Heart left ventricle (tissue), 16 donors: ENCODE data around the gene IRF2BPL. TPM values are rescaled to one million over a fixed set of nuclear protein-coding genes. Genes with fewer than 3 reads are reported as not detected.

ENCODE experiments used
- ATAC-seq, 4 donors: fragments of 200-7000 bp; cut with Tn5 transposase; one replicate each; pipeline ENCODE4 v1.9.1; 2020 to 2022; ENCODE audit warnings: moderate library complexity in 4 of 4, mild to moderate bottlenecking in 3 of 4, moderate number of reproducible peaks in 1 of 4
- DNase-seq, 5 donors: peaks; one replicate each; pipeline ENCODE4 v3.0.0-alpha.2; 2020
- H3K27ac ChIP-seq, 12 donors: fragments of 200-600 bp; sonication (generic) in 4 of 12; one replicate each; pipeline versions ENCODE4 v1.5.0 to v1.8.0; 2016 to 2022; ENCODE audit warnings: mild to moderate bottlenecking in 2 of 12
- H3K27me3 ChIP-seq, 9 donors: fragments of 200-600 bp; sonication (generic) in 2 of 9; one replicate each; pipeline versions ENCODE4 v1.5.1 to v1.8.0; 2016 to 2022; ENCODE audit warnings: mild to moderate bottlenecking in 3 of 9
- H3K36me3 ChIP-seq, 9 donors: fragments of 200-600 bp; sonication (generic) in 2 of 9; one replicate each; pipeline versions ENCODE4 v1.5.0 to v1.8.0; 2018 to 2022; ENCODE audit warnings: mild to moderate bottlenecking in 2 of 9
- H3K4me1 ChIP-seq, 12 donors: fragments of 200-600 bp; sonication (generic) in 4 of 12; one replicate each; pipeline versions ENCODE4 v1.5.0 to v1.8.0; 2016 to 2022; ENCODE audit warnings: mild to moderate bottlenecking in 3 of 12
- H3K4me3 ChIP-seq, 12 donors: fragments of 200-600 bp; sonication (generic) in 4 of 12; one replicate each; pipeline versions ENCODE4 v1.5.0 to v1.8.0; 2017 to 2022; ENCODE audit warnings: mild to moderate bottlenecking in 9 of 12, moderate library complexity in 4 of 12
- H3K9me3 ChIP-seq, 12 donors: fragments of 200-600 bp; sonication (generic) in 4 of 12; one replicate each; pipeline versions ENCODE4 v1.5.0 to v1.8.0; 2016 to 2022; ENCODE audit warnings: mild to moderate bottlenecking in 1 of 12
- POLR2A ChIP-seq, 2 donors: fragments of 450-650 bp; IDR thresholded peaks; one replicate each; pipeline ENCODE4 v1.6.1; 2017; ENCODE audit warnings: antibody characterized with exemption in 2 of 2, mild to moderate bottlenecking in 2 of 2, moderate library complexity in 2 of 2
- WGBS, 4 donors: extraction: QIAGEN DNeasy Blood & Tissue Kit in 2 of 4; methylation state at CpG; one replicate each; pipeline versions ENCODE4 v1.1.5 to v1.1.7; 2013 to 2018; 5-methylcytosine and 5-hydroxymethylcytosine counted together
- intact Hi-C, 10 donors: fragments of 100-400 bp; cut with DNase I; formaldehyde crosslinking; loops; one replicate each; pipeline versions ENCODE4 v1.11.1 to v1.14.2; 2022
- polyA plus RNA-seq, 2 donors: library from polyadenylated mRNA; stranded (reverse); fragments of 200-250 nt; gene quantifications; one replicate each; pipeline ENCODE4 v1.2.3, GENCODE V29; 2013
- total RNA-seq, 9 donors: library from RNA; depleted of rRNA in 2 of 9; stranded (reverse); fragments of >200 nt in 2 of 9; fragmentation: NEBNext Ultra II Directional in 3 of 9; extraction: Animal tissue kit (Norgen Biotek cat#: 25700) in 3 of 9; gene quantifications; one replicate each; pipeline versions ENCODE4 v1.1.0 to v1.2.4, GENCODE V29; 2016 to 2023
- TF ChIP-seq, protein P1 (sequence below), 12 donors: fragments of 200-600 bp; sonication (generic) in 4 of 12; IDR thresholded peaks; one replicate each; pipeline versions ENCODE4 v1.5.0 to v1.8.0; 2018 to 2022; ENCODE audit warnings: antibody characterized with exemption in 12 of 12, mild to moderate bottlenecking in 5 of 12
- donor health status: ischemic (EF 13 %, LVEDD 7.1; RV severe dilation, severe dysfunction).
- donor health status: healthy with polysubstance abuse.
- donor health status: DM: no; HTN: yes; CAD: no.
- donor health status: DM: no; HTN: no; CAD: no.
- donor health status: ischemic (EF 25% LVEDD 6.9; RV normal size, moderate dysfunction).
- donor health status: ischemic (EF 25% LVEDD 5.7; RV mildly dilated, moderate dysfunction).
- donor health status: healthy.
- donor health status: DM: yes; HTN: yes; CAD: no.
- donor health status: ischemic (EF 35%, LVEDD 5.7; RV mildly dilated, moderate dysfunction).
- donor health status: nonischemic (EF 11% LVEDD 7.7; RV severe dilation, severe dysfunction).
- donor health status: DM: yes; HTN: yes; CAD: no.
- donor health status: PGD.
- donor health status: ischemic (EF 29% LVEDD 5.4; RV normal size, mild dysfunction).
- donor health status: nonischemic (EF 23%, LVEDD 6.1; RV moderate dilation, normal function).

The IRF2BPL gene
- total and polyA plus RNA-seq, 11 donors = 7.5 to 59.2 (median 36.2) TPM

DNA sequence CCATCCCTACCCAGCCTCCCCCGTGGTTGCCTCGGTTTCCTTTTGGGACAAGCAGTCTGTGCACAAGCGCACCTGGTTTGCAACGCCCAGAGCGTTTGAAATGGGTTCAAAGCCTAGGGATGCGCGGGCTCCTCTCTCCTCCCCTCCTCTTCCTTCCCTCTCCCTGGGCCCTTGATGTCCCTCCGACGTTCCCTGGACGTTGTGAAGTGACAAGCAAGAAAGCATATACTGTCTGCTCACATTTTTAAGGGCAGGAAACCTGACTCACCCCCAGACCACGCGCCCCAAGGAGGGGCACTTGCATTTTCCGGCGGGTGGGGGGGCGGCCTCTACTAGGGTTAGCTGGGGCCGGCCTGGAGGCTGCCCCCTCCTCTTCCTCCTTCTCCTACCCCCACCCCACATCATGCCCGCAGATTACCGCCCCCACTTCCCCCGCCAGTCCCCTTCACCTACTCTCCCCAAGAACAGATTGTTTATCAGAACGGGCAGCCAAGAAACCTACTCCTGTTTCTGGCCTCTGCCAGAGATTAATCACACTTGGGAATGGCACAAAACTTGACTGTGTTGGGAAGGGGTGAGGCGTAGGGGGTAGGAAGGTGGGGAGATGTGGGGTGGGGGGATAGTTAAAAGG lies 9.5 kb upstream of the IRF2BPL start:
- Histone ChIP-seq H3K4me3 (peak overlapping the region in 1 of 12 donors; percentile 23), H3K4me1 (peaks cover 38 to 97% (median 73%) of the 10 kb centered on the region in 12 donors), H3K36me3 (no peaks in the 10 kb centered on the region), H3K9me3 (no peaks in the 10 kb centered on the region), H3K27ac (peak overlapping the region in 11 of 12 donors; percentile 41 to 99 (median 97)), H3K27me3 (no peaks in the 10 kb centered on the region)
- peak in 2 of 5 donors; percentile 24 to 39 for DNase-seq
- no peak for TF ChIP-seq POLR2A (IDR thresholded peaks at IDR 0.05)
- TF ChIP-seq, protein P1, sequence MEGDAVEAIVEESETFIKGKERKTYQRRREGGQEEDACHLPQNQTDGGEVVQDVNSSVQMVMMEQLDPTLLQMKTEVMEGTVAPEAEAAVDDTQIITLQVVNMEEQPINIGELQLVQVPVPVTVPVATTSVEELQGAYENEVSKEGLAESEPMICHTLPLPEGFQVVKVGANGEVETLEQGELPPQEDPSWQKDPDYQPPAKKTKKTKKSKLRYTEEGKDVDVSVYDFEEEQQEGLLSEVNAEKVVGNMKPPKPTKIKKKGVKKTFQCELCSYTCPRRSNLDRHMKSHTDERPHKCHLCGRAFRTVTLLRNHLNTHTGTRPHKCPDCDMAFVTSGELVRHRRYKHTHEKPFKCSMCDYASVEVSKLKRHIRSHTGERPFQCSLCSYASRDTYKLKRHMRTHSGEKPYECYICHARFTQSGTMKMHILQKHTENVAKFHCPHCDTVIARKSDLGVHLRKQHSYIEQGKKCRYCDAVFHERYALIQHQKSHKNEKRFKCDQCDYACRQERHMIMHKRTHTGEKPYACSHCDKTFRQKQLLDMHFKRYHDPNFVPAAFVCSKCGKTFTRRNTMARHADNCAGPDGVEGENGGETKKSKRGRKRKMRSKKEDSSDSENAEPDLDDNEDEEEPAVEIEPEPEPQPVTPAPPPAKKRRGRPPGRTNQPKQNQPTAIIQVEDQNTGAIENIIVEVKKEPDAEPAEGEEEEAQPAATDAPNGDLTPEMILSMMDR (IDR thresholded peaks at IDR 0.05) = no peak
- WGBS, 4 donors = 32 to 47% (median 38%) methylated on average over 21 of the region's 21 CpGs
- intact Hi-C loops = no loop called here
- no peak for ATAC-seq

DNA sequence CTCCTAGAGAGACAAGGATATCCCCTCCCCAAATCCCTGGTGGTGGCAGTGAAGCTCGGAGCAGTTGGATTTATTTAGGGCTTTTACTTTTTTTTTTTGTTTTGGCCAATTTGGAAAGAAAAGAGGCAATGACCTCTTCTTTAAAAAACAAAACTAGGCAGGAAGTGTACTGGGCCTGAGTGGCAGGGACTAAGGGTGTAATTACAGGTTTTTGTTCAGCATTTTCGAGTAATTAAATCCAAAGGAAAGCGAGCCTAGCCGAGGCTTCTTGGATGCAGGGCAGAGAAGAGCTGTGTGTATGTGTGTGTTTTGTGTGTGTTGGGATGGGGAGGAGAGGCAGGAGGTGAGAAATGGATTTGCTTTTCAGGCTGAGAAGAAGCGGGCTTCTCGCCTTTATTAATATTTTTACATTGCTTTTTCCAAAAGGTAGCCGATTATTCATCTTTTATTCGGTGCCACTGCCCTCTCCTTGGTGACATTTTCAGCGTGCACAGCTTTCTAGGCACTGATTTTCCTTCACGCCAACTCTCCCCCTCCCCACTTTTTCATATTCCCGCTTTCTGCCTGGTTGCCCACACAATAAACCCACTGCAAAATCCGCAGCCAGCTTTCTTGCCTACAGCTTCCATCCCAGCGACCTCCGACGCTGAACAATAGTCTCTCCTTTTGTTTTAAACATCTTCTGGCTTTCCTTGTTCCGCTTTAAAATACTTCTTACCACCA lies 8.9 kb upstream of the IRF2BPL start:
- Histone ChIP-seq H3K27me3 (no peaks in the 10 kb centered on the region), H3K27ac (peak overlapping the region in 11 of 12 donors; percentile 41 to 99 (median 97)), H3K9me3 (no peaks in the 10 kb centered on the region), H3K4me1 (peaks cover 35 to 97% (median 71%) of the 10 kb centered on the region in 12 donors), H3K4me3 (peak overlapping the region in 1 of 12 donors; percentile 23), H3K36me3 (no peaks in the 10 kb centered on the region)
- intact Hi-C loops = no loop called here
- WGBS, 4 donors = 65 to 77% (median 70%) methylated on average over 16 of the region's 16 CpGs
- ATAC-seq (no peak), DNase-seq (no peak)
- TF ChIP-seq, protein P1 (IDR thresholded peaks at IDR 0.05) = no peak
- TF ChIP-seq POLR2A (IDR thresholded peaks at IDR 0.05) = no peak

DNA sequence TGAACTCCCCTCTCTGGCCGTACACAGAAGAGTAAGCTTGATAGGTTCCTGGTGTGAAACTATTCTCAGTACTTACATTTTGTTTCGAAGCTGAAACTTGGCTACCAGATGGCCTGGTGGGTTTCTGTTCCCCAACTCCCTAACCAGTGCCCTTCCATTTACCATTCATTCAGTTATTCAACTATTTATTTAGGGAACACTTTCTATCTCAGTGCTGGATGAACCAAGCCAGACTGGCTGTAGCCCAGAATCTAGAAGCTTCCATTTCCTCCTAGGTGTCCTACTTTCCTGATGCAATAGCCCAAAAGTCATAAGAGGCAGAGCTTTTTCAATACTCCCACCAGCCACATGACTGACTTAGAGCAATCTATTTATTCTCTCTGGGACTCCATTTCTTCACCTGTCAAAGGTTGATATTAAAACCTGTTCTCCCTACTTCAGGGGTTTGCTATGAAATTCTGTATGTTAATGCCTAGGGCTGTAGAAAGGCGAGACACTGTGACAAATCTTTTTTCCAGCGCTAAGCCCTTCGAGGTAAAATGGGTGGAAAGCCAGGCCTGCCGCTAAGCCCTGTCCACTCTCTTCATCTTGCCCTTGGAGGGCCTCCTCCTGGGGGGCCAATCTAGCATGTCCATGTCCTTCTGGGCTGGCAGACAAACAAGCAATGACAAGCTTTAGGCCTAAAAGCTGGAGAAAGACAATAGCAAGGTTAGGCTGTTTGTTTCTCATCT lies 8.1 kb upstream of the IRF2BPL start:
- intact Hi-C loops = no loop called here
- Histone ChIP-seq H3K4me1 (peaks cover 39 to 97% (median 72%) of the 10 kb centered on the region in 12 donors), H3K27me3 (no peaks in the 10 kb centered on the region), H3K27ac (peak overlapping the region in 11 of 12 donors; percentile 22 to 99 (median 97)), H3K4me3 (no peak overlapping the region), H3K9me3 (no peaks in the 10 kb centered on the region), H3K36me3 (no peaks in the 10 kb centered on the region)
- TF ChIP-seq, protein P1 (IDR thresholded peaks at IDR 0.05) = no peak
- TF ChIP-seq POLR2A (IDR thresholded peaks at IDR 0.05) = no peak
- 75 to 78% (median 76%) methylated on average over 6 of the region's 6 CpGs for WGBS, 4 donors
- DNase-seq (no peak), ATAC-seq (no peak)

DNA sequence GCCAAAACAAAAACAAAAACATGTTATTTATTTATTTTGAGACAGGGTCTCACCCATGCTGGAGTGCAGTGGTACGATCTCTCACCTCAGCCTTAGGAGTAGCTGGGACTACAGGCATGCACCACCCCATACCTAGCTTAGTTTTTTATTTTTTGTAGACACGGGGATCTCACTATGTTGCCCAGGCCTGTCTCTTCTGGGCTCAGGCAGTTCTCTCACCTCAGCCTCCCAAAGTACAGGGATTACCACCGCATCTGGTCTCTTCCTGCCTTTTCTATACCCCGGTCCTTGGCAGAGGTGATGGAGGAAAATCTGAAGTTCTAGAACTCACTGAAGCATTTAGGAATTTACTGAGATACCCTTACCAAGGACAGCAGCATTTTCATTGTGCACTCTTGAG lies 6.8 kb upstream of the IRF2BPL start:
- Histone ChIP-seq H3K9me3 (no peaks in the 10 kb centered on the region), H3K27me3 (no peaks in the 10 kb centered on the region), H3K4me1 (peaks cover 30 to 98% (median 70%) of the 10 kb centered on the region in 12 donors), H3K4me3 (no peak overlapping the region), H3K27ac (peak overlapping the region in 8 of 12 donors; percentile 22 to 100 (median 100)), H3K36me3 (no peaks in the 10 kb centered on the region)
- no peak for ATAC-seq
- no peak for DNase-seq
- 89 to 99% (median 89%) methylated on average over 4 of the region's 4 CpGs for WGBS, 4 donors
- no peak for TF ChIP-seq POLR2A (IDR thresholded peaks at IDR 0.05)
- TF ChIP-seq, protein P1 (IDR thresholded peaks at IDR 0.05) = no peak
- intact Hi-C loops = no loop called here
